IPS-15b (cell line): ENCODE measurements around the gene MRPS14.
"Not testable (repeated sequence)": the region's sequence is repeated elsewhere in the genome, so short reads cannot be mapped to it uniquely, and the experiment has no call there.

Source experiments
- H3K27me3 ChIP-seq: one replicate; pipeline ENCODE4 v1.6.1; 2013; ENCODE audit warnings: low read length; ENCODE audit not compliant: control insufficient read depth, insufficient read depth
- H3K36me3 ChIP-seq: one replicate; pipeline ENCODE4 v1.6.1; 2013; ENCODE audit warnings: low read length; ENCODE audit not compliant: control insufficient read depth, insufficient read depth
- H3K4me1 ChIP-seq: one replicate; pipeline ENCODE4 v1.6.1; 2013; ENCODE audit warnings: mild to moderate bottlenecking, low read length; ENCODE audit not compliant: control insufficient read depth, insufficient read depth
- H3K4me3 ChIP-seq: one replicate; pipeline ENCODE4 v1.5.1; 2013; ENCODE audit warnings: low read depth, low read length
- H3K9ac ChIP-seq: one replicate; pipeline ENCODE4 v1.6.1; 2013; ENCODE audit warnings: low read depth, mild to moderate bottlenecking, low read length
- H3K9me3 ChIP-seq: one replicate; pipeline ENCODE4 v1.6.1; 2013; ENCODE audit warnings: mild to moderate bottlenecking, low read length; ENCODE audit not compliant: control insufficient read depth, insufficient read depth

MRPS14 gene

GRCh38 chr1:175044591-175044990 is 21.4 kb upstream of the MRPS14 start:
- not testable (repeated sequence) for H3K4me1 ChIP-seq, H3K9me3 ChIP-seq, H3K27me3 ChIP-seq, H3K9ac ChIP-seq, H3K36me3 ChIP-seq, H3K4me3 ChIP-seq

- Histone ChIP-seq H3K4me3 (no peak overlapping the region), H3K9ac (no peak overlapping the region), H3K4me1 (no peaks in the 10 kb centered on the region), H3K36me3 (no peaks in the 10 kb centered on the region), H3K9me3 (no peaks in the 10 kb centered on the region), H3K27me3 (no peaks in the 10 kb centered on the region)
These were observed 20.6 kb upstream of the MRPS14 start for GRCh38 chr1:175043824-175044223.

GRCh38 chr1:175042650-175043049 is 19.4 kb upstream of the MRPS14 start:
- H3K4me1 ChIP-seq: no peaks in the 10 kb centered on the region
- no peak overlapping the region for H3K4me3 ChIP-seq
- H3K27me3 ChIP-seq: no peaks in the 10 kb centered on the region
- H3K9ac ChIP-seq: no peak overlapping the region
- no peaks in the 10 kb centered on the region for H3K9me3 ChIP-seq
- H3K36me3 ChIP-seq: no peaks in the 10 kb centered on the region

- Histone ChIP-seq H3K9ac (no peak overlapping the region), H3K9me3 (no peaks in the 10 kb centered on the region), H3K27me3 (no peaks in the 10 kb centered on the region), H3K4me3 (no peak overlapping the region), H3K4me1 (peaks cover 14% of the 10 kb centered on the region), H3K36me3 (no peaks in the 10 kb centered on the region)
These were observed 17.2 kb upstream of the MRPS14 start for GRCh38 chr1:175040324-175040879.

GRCh38 chr1:175037416-175037815 is 14.2 kb upstream of the MRPS14 start:
- Histone ChIP-seq H3K27me3 (no peaks in the 10 kb centered on the region), H3K9me3 (no peaks in the 10 kb centered on the region), H3K9ac (no peak overlapping the region), H3K4me3 (no peak overlapping the region), H3K36me3 (no peaks in the 10 kb centered on the region), H3K4me1 (peaks cover 14% of the 10 kb centered on the region)

GRCh38 chr1:175036476-175036875 is 13.3 kb upstream of the MRPS14 start:
- no peak overlapping the region for H3K9ac ChIP-seq
- no peaks in the 10 kb centered on the region for H3K27me3 ChIP-seq
- H3K4me3 ChIP-seq: no peak overlapping the region
- peaks cover 14% of the 10 kb centered on the region for H3K4me1 ChIP-seq
- no peaks in the 10 kb centered on the region for H3K9me3 ChIP-seq
- H3K36me3 ChIP-seq: no peaks in the 10 kb centered on the region

GRCh38 chr1:175035865-175036264 is 12.6 kb upstream of the MRPS14 start:
- Histone ChIP-seq H3K36me3 (no peaks in the 10 kb centered on the region), H3K9me3 (no peaks in the 10 kb centered on the region), H3K4me1 (peaks cover 14% of the 10 kb centered on the region), H3K9ac (no peak overlapping the region), H3K27me3 (no peaks in the 10 kb centered on the region), H3K4me3 (no peak overlapping the region)

- Histone ChIP-seq H3K9ac (no peak overlapping the region), H3K4me1 (peaks cover 14% of the 10 kb centered on the region), H3K27me3 (no peaks in the 10 kb centered on the region), H3K4me3 (no peak overlapping the region), H3K9me3 (no peaks in the 10 kb centered on the region), H3K36me3 (no peaks in the 10 kb centered on the region)
These were observed 11.6 kb upstream of the MRPS14 start for GRCh38 chr1:175034775-175035174.

GRCh38 chr1:175033953-175034352 is 10.7 kb upstream of the MRPS14 start:
- Histone ChIP-seq H3K4me3 (no peak overlapping the region), H3K9me3 (no peaks in the 10 kb centered on the region), H3K27me3 (no peaks in the 10 kb centered on the region), H3K36me3 (no peaks in the 10 kb centered on the region), H3K9ac (no peak overlapping the region), H3K4me1 (peaks cover 14% of the 10 kb centered on the region)

GRCh38 chr1:175024773-175025172 is 1.5 kb upstream of the MRPS14 start:
- Histone ChIP-seq H3K27me3 (no peaks in the 10 kb centered on the region), H3K9ac (no peak overlapping the region), H3K9me3 (no peaks in the 10 kb centered on the region), H3K4me1 (no peaks in the 10 kb centered on the region), H3K36me3 (no peaks in the 10 kb centered on the region), H3K4me3 (no peak overlapping the region)

GRCh38 chr1:175023922-175024242 is 657 bp upstream of the MRPS14 start:
- H3K4me1 ChIP-seq, H3K36me3 ChIP-seq, H3K27me3 ChIP-seq, H3K9me3 ChIP-seq: not testable (repeated sequence)
- H3K4me3 ChIP-seq: peak overlapping the region; percentile 85
- peak overlapping the region; percentile 80 for H3K9ac ChIP-seq

- H3K4me3 ChIP-seq: no peak overlapping the region
- H3K9ac ChIP-seq: no peak overlapping the region
- H3K9me3 ChIP-seq: no peaks in the 10 kb centered on the region
- no peaks in the 10 kb centered on the region for H3K27me3 ChIP-seq
- H3K4me1 ChIP-seq: no peaks in the 10 kb centered on the region
- peaks cover 3% of the 10 kb centered on the region for H3K36me3 ChIP-seq
These were observed 3.7 kb downstream of the MRPS14 start for GRCh38 chr1:175019524-175019923.

GRCh38 chr1:175015243-175015642 is 8.0 kb downstream of the MRPS14 start:
- H3K27me3 ChIP-seq: no peaks in the 10 kb centered on the region
- H3K4me1 ChIP-seq: no peaks in the 10 kb centered on the region
- H3K36me3 ChIP-seq: peaks cover 7% of the 10 kb centered on the region
- no peaks in the 10 kb centered on the region for H3K9me3 ChIP-seq
- H3K9ac ChIP-seq: no peak overlapping the region
- H3K4me3 ChIP-seq: no peak overlapping the region
